ENCODE data around the gene SMAP1. TPM values are rescaled to one million over a fixed set of nuclear protein-coding genes. Genes with fewer than 3 reads are reported as not detected.

Gene SMAP1
- total RNA-seq, 1 experiment from 2014 or later: 3.5 TPM

DNA sequence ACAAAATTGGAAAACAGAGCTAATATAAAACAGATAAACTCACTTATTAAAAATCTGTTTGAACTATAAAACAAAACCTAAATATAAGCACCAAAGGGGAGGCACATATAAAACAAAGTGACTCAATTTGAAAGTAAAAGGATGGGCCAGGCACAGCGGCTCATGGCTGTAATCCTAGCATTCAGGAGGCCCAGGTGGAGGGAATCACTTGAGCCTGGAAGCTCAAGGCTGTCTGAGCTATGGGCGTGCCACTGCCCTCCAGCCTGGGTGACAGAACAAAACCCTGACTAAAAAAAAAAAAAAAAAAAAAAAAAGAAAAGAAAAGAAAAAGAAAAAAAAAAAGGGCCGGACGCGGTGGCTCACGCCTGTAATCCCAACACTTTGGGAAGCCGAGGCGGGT lies 31.1 kb upstream of the SMAP1 start:
- Histone ChIP-seq H3K4me3 (replicated peaks in 1 of 2; ENCODE audit: low read depth in 1 of 2, low read length in 2 of 2) (no peak overlapping the region), H3K36me3 (ENCODE audit: control insufficient read depth in 1 of 2, insufficient read depth in 2 of 2, low read length in 2 of 2) (no peaks in the 10 kb centered on the region), H3K27ac (ENCODE audit: low read depth, low read length) (no peak overlapping the region), H3K9ac (ENCODE audit: low read length) (no peak overlapping the region), H3K79me2 (ENCODE audit: insufficient read depth, low read length) (no peaks in the 10 kb centered on the region), H3K4me2 (ENCODE audit: low read length) (no peak overlapping the region), H2AFZ (ENCODE audit: low read depth, low read length, poor library complexity, severe bottlenecking) (no peak overlapping the region), H4K20me1 (ENCODE audit: insufficient read depth) (no peaks in the 10 kb centered on the region), H3K9me2 (ENCODE audit: insufficient read depth) (no peaks in the 10 kb centered on the region), H3K27me3 (ENCODE audit: insufficient read depth, low read length) (no peaks in the 10 kb centered on the region), H3K4me1 (ENCODE audit: control insufficient read depth in 1 of 2, insufficient read depth in 2 of 2, low read length in 2 of 2) (no peaks in the 10 kb centered on the region), H3K9me3 (ENCODE audit: control insufficient read depth in 1 of 2, insufficient read depth in 1 of 2, low read depth in 1 of 2, low read length in 2 of 2) (no peaks in the 10 kb centered on the region)
- BruUV-seq (replicated peaks): no TSS peak
- ATAC-seq (no peak), DNase-seq (ENCODE audit: low read depth, low spot score) (no peak)
- ChIA-PET POLR2A (no interaction called here), CTCF (no interaction called here), RAD21 (ENCODE audit: low non-redundant PET in 1 of 2, low total read pairs in 2 of 2, uncharacterized antibody in 2 of 2, unreplicated experiment in 2 of 2) (no interaction called here)
- TF ChIP-seq TCF7L2 (IDR thresholded peaks at IDR 0.05; ENCODE audit: borderline replicate concordance, extremely low read depth, insufficient read depth, insufficient read length) (no peak), ZNF274 (IDR thresholded peaks at IDR 0.05; ENCODE audit: low read depth, low read length) (no peak), FOSL1 (IDR thresholded peaks at IDR 0.05; ENCODE audit: low read depth) (no peak), POLR2AphosphoS5 (IDR thresholded peaks at IDR 0.05; ENCODE audit: low read depth, low read length) (no peak), CBX3 (IDR thresholded peaks at IDR 0.05; ENCODE audit: low read depth) (no peak), ZFX (IDR thresholded peaks at IDR 0.05) (no peak), SP1 (IDR thresholded peaks at IDR 0.05; ENCODE audit: low read depth) (no peak), ELF1 (IDR thresholded peaks at IDR 0.05; ENCODE audit: borderline replicate concordance, low read depth) (no peak), EGR1 (IDR thresholded peaks at IDR 0.05; ENCODE audit: low read depth) (no peak), YY1 (IDR thresholded peaks at IDR 0.05; ENCODE audit: extremely low read depth, insufficient replicate concordance, low read depth, low read length) (no peak), CEBPB (IDR thresholded peaks at IDR 0.05; ENCODE audit: low read depth) (no peak), SRF (IDR thresholded peaks at IDR 0.05; ENCODE audit: low read depth) (no peak), ATF3 (IDR thresholded peaks at IDR 0.05) (no peak), EZH2phosphoT487 (IDR thresholded peaks at IDR 0.05; ENCODE audit: borderline replicate concordance) (no peak)
- TF ChIP-seq, protein P1, sequence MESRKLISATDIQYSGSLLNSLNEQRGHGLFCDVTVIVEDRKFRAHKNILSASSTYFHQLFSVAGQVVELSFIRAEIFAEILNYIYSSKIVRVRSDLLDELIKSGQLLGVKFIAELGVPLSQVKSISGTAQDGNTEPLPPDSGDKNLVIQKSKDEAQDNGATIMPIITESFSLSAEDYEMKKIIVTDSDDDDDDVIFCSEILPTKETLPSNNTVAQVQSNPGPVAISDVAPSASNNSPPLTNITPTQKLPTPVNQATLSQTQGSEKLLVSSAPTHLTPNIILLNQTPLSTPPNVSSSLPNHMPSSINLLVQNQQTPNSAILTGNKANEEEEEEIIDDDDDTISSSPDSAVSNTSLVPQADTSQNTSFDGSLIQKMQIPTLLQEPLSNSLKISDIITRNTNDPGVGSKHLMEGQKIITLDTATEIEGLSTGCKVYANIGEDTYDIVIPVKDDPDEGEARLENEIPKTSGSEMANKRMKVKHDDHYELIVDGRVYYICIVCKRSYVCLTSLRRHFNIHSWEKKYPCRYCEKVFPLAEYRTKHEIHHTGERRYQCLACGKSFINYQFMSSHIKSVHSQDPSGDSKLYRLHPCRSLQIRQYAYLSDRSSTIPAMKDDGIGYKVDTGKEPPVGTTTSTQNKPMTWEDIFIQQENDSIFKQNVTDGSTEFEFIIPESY (IDR thresholded peaks at IDR 0.05; ENCODE audit: extremely low read depth, insufficient replicate concordance, low read length): no peak
- intact Hi-C loops (cut with micrococcal nuclease): no loop called here
